ENCODE data around the gene IL5RA. TPM values are rescaled to one million over a fixed set of nuclear protein-coding genes. Genes with fewer than 3 reads are reported as not detected.

Gene IL5RA
- total and polyA plus RNA-seq, 3 experiments from 2014 or later, result 0.16 to 0.73 (median 0.70) TPM

DNA sequence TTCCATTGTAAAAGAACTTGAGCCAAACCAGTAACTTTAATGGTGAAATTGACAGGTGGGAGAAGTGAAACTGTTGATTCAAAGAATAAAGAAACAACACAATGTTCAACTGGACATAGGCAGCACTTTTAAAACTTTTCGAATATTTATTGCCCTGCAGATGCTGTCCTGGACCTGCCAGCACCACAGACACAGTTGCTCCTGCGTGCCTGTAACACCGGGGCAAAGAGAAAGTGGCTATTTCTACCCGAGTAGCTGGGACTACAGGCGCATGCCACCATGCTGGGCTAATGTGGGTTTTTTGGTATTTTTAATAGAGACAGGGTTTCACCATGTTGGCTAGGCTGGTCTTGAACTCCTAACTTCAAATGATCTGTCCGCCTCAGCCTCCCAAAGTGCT lies 7.4 kb downstream of the IL5RA start:
- no peaks in the 10 kb centered on the region for H3K4me1 ChIP-seq (ENCODE audit: insufficient read depth, low read length)
- H3K4me3 Mint-ChIP-seq, result no peak overlapping the region
- no peaks in the 10 kb centered on the region for H3K9me3 ChIP-seq (ENCODE audit: low read length)
- no peak overlapping the region for H3K27ac ChIP-seq (ENCODE audit: low read depth, low read length)
- H3K36me3 ChIP-seq (ENCODE audit: insufficient read depth, low read length), result no peaks in the 10 kb centered on the region
- POLR2A ChIA-PET, result no interaction called here
- H3K9me3 Mint-ChIP-seq, result no peaks in the 10 kb centered on the region
- DNase-seq, result no peak
- no peak overlapping the region for H3K27ac Mint-ChIP-seq
- CTCF ChIA-PET, result no interaction called here
- peaks cover 3 to 14% of the 10 kb centered on the region in 2 donors for H3K27me3 Mint-ChIP-seq
- peaks cover 0 to 5% (median 0%) of the 10 kb centered on the region in 3 donors for H3K4me1 Mint-ChIP-seq
- H3K4me3 ChIP-seq (ENCODE audit: low read length), result no peak overlapping the region
- no peaks in the 10 kb centered on the region for H3K36me3 Mint-ChIP-seq
- no peaks in the 10 kb centered on the region for H3K27me3 ChIP-seq (ENCODE audit: insufficient read depth, low read length, poor library complexity, severe bottlenecking)

DNA sequence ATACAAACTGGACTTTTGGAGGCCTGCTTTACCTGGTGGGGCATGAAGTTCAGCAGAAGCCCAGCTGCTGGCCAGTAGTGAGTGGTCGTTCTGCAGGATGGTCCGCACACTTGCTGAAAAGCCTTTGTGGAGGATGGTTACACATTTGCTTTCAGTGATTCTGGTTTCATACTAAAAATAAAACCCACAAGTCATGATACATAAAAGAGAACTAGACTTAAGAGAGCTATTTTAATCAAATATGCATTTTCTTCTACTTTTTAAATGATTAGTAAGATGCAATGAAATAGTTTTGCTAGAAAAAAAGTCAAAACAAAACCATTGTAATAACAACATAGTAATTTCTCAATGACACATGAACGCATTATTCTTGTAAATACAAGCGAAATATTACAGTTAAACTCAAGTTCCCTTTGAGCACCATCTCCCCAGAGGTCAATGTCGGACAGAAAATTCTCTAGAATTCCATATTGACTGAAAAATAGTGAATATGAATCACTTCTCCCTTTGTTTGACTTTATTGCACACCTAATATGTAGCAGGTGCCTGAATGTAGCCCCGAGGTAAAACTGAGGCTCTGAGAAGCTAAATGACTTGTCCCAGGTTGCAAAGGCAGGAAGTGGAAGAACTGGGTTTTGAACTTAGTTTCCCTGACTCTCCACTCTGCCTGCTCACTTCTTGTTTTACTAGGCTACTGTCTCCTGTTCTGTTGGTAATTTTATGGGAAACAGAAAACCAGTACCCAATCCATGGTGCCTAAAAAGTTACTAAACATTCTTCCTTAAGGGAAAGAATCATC lies 8.3 kb downstream of the IL5RA start:
- Mint-ChIP-seq H3K4me3 (no peak overlapping the region), H3K4me1 (no peaks in the 10 kb centered on the region), H3K27me3 (peaks cover 3 to 18% of the 10 kb centered on the region in 2 donors), H3K36me3 (no peaks in the 10 kb centered on the region), H3K27ac (no peak overlapping the region), H3K9me3 (no peaks in the 10 kb centered on the region)
- Histone ChIP-seq H3K4me1 (ENCODE audit: insufficient read depth, low read length) (no peaks in the 10 kb centered on the region), H3K27me3 (ENCODE audit: insufficient read depth, low read length, poor library complexity, severe bottlenecking) (no peaks in the 10 kb centered on the region), H3K36me3 (ENCODE audit: insufficient read depth, low read length) (no peaks in the 10 kb centered on the region), H3K4me3 (ENCODE audit: low read length) (no peak overlapping the region), H3K27ac (ENCODE audit: low read depth, low read length) (no peak overlapping the region), H3K9me3 (ENCODE audit: low read length) (no peaks in the 10 kb centered on the region)
- POLR2A ChIA-PET, result no interaction called here
- CTCF ChIA-PET, result no interaction called here
- no peak for DNase-seq

DNA sequence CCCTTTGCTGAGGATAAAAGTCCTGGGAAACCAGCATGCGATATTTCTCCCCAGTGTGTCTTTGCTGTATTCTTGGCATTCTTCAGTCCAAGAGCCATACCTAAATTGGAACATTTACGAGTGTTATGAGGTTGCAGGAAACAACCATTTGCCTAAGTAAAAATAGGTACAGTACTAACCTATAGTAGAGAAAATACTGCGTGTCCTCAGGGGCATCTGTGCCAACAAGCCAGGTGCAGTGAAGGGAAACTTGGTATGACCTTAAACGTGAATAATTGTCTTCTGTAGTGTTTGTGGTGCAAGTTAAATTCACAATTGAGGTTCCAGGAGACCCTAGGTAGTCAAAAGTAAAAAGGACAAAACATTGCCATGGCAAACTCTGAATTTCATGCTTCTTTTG lies 12.2 kb downstream of the IL5RA start:
- H3K9me3 Mint-ChIP-seq, result no peaks in the 10 kb centered on the region
- H3K4me3 Mint-ChIP-seq, result no peak overlapping the region
- Histone ChIP-seq H3K27ac (ENCODE audit: low read depth, low read length) (no peak overlapping the region), H3K27me3 (ENCODE audit: insufficient read depth, low read length, poor library complexity, severe bottlenecking) (no peaks in the 10 kb centered on the region), H3K36me3 (ENCODE audit: insufficient read depth, low read length) (no peaks in the 10 kb centered on the region), H3K4me3 (ENCODE audit: low read length) (no peak overlapping the region), H3K4me1 (ENCODE audit: insufficient read depth, low read length) (no peaks in the 10 kb centered on the region), H3K9me3 (ENCODE audit: low read length) (no peaks in the 10 kb centered on the region)
- no peak for DNase-seq
- ChIA-PET POLR2A (no interaction called here), CTCF (no interaction called here)
- peaks cover 3 to 8% of the 10 kb centered on the region in 2 donors for H3K27me3 Mint-ChIP-seq
- no peak overlapping the region for H3K27ac Mint-ChIP-seq
- H3K36me3 Mint-ChIP-seq, result no peaks in the 10 kb centered on the region
- H3K4me1 Mint-ChIP-seq, result no peaks in the 10 kb centered on the region

DNA sequence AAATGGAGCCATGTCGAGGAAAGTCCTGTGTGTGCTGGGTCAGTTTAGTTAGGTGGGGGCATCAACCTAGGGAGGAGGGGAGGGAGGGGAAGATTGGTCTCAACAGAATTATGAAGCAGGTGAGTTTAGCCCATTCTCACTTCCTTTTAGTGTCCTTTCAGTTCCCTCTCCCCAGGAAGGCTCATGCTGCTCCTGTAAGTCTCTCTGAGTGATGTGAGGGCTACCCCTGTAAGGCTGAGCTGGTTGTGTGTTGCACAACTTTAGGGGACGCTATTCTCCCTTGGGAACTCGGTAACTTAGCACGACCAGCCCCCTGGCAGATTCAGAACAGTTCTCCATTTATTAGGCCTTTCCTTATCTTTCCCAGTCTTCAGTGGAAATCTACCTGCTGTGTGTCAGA lies 21.2 kb downstream of the IL5RA start:
- ChIA-PET POLR2A (no interaction called here), CTCF (no interaction called here)
- H3K4me1 Mint-ChIP-seq, result no peaks in the 10 kb centered on the region

DNA sequence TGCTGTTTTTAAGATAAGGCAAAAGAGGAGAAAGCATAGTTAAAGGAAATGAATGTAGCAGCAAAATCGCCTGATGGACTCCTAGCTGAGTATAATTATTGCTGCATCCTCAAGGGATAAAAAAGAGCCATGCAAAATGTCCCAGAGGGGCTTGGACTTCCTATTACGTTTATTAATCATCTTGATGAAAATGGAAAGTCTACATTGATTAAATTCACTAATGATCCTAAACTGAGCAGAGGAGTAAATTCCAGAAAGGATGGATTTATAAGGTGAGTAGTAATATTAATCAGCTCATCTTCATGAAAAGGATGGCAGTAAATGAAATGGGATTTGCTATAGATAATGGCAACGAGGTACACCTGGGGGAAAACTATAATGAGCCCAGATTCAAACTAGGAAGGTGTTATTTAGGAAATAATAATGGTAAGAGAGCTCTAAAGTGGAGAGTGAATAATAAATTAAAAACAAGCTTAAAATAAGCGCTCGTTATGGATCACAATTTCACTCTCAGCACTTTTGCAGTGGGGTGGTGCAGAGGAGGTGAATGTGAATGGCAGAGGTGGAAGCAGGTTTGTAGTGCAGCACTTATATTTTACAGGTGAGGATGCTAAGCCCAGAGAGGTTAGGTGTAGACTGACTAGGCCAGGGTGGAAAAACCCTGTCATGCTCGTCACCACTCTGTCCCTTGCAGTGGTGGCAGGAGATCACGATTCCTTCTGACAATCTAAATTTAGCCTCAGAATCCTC lies 22.3 kb downstream of the IL5RA start:
- CTCF ChIA-PET, result no interaction called here
- no peak overlapping the region for H3K4me3 Mint-ChIP-seq
- H3K4me1 Mint-ChIP-seq, result no peaks in the 10 kb centered on the region
- no peak overlapping the region for H3K27ac ChIP-seq (ENCODE audit: low read depth, low read length)
- H3K36me3 Mint-ChIP-seq, result no peaks in the 10 kb centered on the region
- H3K9me3 Mint-ChIP-seq, result no peaks in the 10 kb centered on the region
- no peaks in the 10 kb centered on the region for H3K4me1 ChIP-seq (ENCODE audit: insufficient read depth, low read length)
- peaks cover 0 to 3% of the 10 kb centered on the region in 2 donors for H3K27me3 Mint-ChIP-seq
- no peak overlapping the region for H3K4me3 ChIP-seq (ENCODE audit: low read length)
- no peaks in the 10 kb centered on the region for H3K9me3 ChIP-seq (ENCODE audit: low read length)
- H3K27me3 ChIP-seq (ENCODE audit: insufficient read depth, low read length, poor library complexity, severe bottlenecking), result no peaks in the 10 kb centered on the region
- POLR2A ChIA-PET, result interaction anchor here (0.6 kb wide), 1 partner anchor 9 kb away, joined by 3 read pairs; no protein-coding TSS in a partner anchor
- no peak for DNase-seq
- H3K27ac Mint-ChIP-seq, result no peak overlapping the region
- H3K36me3 ChIP-seq (ENCODE audit: insufficient read depth, low read length), result no peaks in the 10 kb centered on the region

More for the DNA sequence above, 21.2 kb downstream of the IL5RA start:
- H3K27me3 Mint-ChIP-seq, result no peaks in the 10 kb centered on the region
- H3K27ac Mint-ChIP-seq, result no peak overlapping the region
- H3K4me3 Mint-ChIP-seq, result no peak overlapping the region
- DNase-seq, result no peak
- H3K27me3 ChIP-seq (ENCODE audit: insufficient read depth, low read length, poor library complexity, severe bottlenecking), result no peaks in the 10 kb centered on the region
- no peaks in the 10 kb centered on the region for H3K9me3 Mint-ChIP-seq
- no peaks in the 10 kb centered on the region for H3K4me1 ChIP-seq (ENCODE audit: insufficient read depth, low read length)
- no peak overlapping the region for H3K4me3 ChIP-seq (ENCODE audit: low read length)
- H3K27ac ChIP-seq (ENCODE audit: low read depth, low read length), result no peak overlapping the region
- no peaks in the 10 kb centered on the region for H3K9me3 ChIP-seq (ENCODE audit: low read length)
- no peaks in the 10 kb centered on the region for H3K36me3 Mint-ChIP-seq
- H3K36me3 ChIP-seq (ENCODE audit: insufficient read depth, low read length), result no peaks in the 10 kb centered on the region

DNA sequence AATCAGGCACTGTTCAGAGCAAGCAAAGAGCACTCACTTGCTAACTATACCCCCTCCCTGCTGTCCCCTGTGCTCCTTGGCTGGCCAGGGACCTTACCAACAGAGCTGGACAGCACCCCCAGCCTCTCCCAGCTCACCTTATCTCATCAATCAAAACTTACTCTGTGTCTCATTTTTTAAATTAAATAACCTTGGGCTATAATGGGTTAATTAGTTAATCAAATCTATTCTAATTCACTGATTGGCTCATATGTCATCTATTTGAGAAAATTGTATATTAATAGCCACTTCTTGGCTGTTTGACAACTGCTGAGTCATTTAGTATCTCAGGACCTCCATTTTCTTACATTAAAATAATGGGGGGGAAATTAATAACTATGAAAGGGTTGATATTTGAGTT lies 22.9 kb downstream of the IL5RA start:
- no peak for DNase-seq
- Histone ChIP-seq H3K27ac (ENCODE audit: low read depth, low read length) (no peak overlapping the region), H3K4me3 (ENCODE audit: low read length) (no peak overlapping the region), H3K36me3 (ENCODE audit: insufficient read depth, low read length) (no peaks in the 10 kb centered on the region), H3K4me1 (ENCODE audit: insufficient read depth, low read length) (no peaks in the 10 kb centered on the region), H3K27me3 (ENCODE audit: insufficient read depth, low read length, poor library complexity, severe bottlenecking) (no peaks in the 10 kb centered on the region), H3K9me3 (ENCODE audit: low read length) (no peaks in the 10 kb centered on the region)
- H3K4me3 Mint-ChIP-seq, result no peak overlapping the region
- no peaks in the 10 kb centered on the region for H3K4me1 Mint-ChIP-seq
- no peaks in the 10 kb centered on the region for H3K9me3 Mint-ChIP-seq
- ChIA-PET CTCF (no interaction called here), POLR2A (interaction anchor here (0.6 kb wide), 1 partner anchor 10 kb away, joined by 3 read pairs; no protein-coding TSS in a partner anchor)
- no peaks in the 10 kb centered on the region for H3K36me3 Mint-ChIP-seq
- H3K27ac Mint-ChIP-seq, result no peak overlapping the region
- H3K27me3 Mint-ChIP-seq, result peaks cover 0 to 6% of the 10 kb centered on the region in 2 donors

DNA sequence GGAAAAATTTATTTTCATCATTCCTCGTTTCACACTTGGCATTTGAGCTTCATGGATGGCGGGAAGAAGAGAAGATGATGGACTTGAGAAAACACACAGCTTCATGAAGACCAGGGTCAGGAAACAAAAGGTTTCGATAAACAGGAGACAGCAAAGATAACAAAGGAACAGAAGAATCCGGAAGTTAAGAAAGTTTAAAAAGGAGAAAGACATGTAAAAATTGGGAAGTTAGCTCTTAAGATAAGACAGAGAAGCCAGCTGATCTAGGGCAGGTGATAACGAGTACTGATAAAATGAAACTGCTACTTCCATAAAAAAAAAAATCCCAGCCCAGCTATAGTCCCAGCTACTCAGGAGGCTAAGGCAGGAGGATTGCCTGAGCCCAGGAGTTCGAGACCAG lies 23.9 kb downstream of the IL5RA start:
- Histone ChIP-seq H3K4me1 (ENCODE audit: insufficient read depth, low read length) (no peaks in the 10 kb centered on the region), H3K27ac (ENCODE audit: low read depth, low read length) (no peak overlapping the region), H3K4me3 (ENCODE audit: low read length) (no peak overlapping the region), H3K9me3 (ENCODE audit: low read length) (no peaks in the 10 kb centered on the region), H3K27me3 (ENCODE audit: insufficient read depth, low read length, poor library complexity, severe bottlenecking) (no peaks in the 10 kb centered on the region), H3K36me3 (ENCODE audit: insufficient read depth, low read length) (no peaks in the 10 kb centered on the region)
- Mint-ChIP-seq H3K4me3 (no peak overlapping the region), H3K27ac (no peak overlapping the region), H3K9me3 (no peaks in the 10 kb centered on the region), H3K27me3 (peaks cover 0 to 6% of the 10 kb centered on the region in 2 donors), H3K4me1 (no peaks in the 10 kb centered on the region), H3K36me3 (no peaks in the 10 kb centered on the region)
- CTCF ChIA-PET, result no interaction called here
- POLR2A ChIA-PET, result no interaction called here
- DNase-seq, result no peak

DNA sequence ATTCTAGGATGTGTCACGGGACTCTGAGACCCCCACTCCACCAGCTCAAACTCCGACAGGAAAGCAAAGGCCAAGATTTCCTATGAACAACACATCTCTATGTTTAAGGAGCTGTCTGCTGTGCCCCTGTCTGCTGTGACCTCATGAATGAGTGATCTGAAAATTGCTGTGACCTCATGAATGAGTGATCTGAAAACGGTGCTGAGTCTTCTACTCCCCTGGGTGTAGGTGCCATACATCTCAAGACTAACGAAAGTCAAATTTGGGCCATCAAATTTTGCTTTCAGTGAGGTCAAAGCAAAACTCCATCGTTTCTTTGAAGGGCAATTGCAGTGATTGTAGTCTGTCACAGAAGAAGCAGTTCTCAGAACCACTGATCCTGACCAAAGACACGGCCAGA lies 24.4 kb downstream of the IL5RA start:
- H3K4me1 ChIP-seq (ENCODE audit: insufficient read depth, low read length), result no peaks in the 10 kb centered on the region
- H3K4me3 ChIP-seq (ENCODE audit: low read length), result no peak overlapping the region
- ChIA-PET CTCF (no interaction called here), POLR2A (no interaction called here)
- Mint-ChIP-seq H3K27me3 (peaks cover 0 to 6% of the 10 kb centered on the region in 2 donors), H3K4me1 (no peaks in the 10 kb centered on the region), H3K9me3 (no peaks in the 10 kb centered on the region), H3K36me3 (no peaks in the 10 kb centered on the region), H3K27ac (peak overlapping the region in 1 of 8 donors; percentile 11), H3K4me3 (no peak overlapping the region)
- no peak for DNase-seq
- no peak overlapping the region for H3K27ac ChIP-seq (ENCODE audit: low read depth, low read length)
- no peaks in the 10 kb centered on the region for H3K9me3 ChIP-seq (ENCODE audit: low read length)
- H3K27me3 ChIP-seq (ENCODE audit: insufficient read depth, low read length, poor library complexity, severe bottlenecking), result no peaks in the 10 kb centered on the region
- no peaks in the 10 kb centered on the region for H3K36me3 ChIP-seq (ENCODE audit: insufficient read depth, low read length)

Measured in CD8-positive, alpha-beta memory T cell (primary cell).